GM12878 (cell line): ENCODE measurements around the gene HOGA1. TPM values are rescaled to one million over a fixed set of nuclear protein-coding genes. Genes with fewer than 3 reads are reported as not detected.

Experiments used
- ATAC-seq: fragments of 200-7000 bp; cut with Tn5 transposase; 3 replicates; pipeline ENCODE4 v1.9.1; 2020; ENCODE audit warnings: mild to moderate bottlenecking, moderate library complexity
- BruUV-seq: library from RNA; stranded (reverse); fragments of 400-500 nt; replicated peaks from 2 replicates; lab custom pipeline; 2021; lab: Mats Ljungman, UMichigan
- CTCF ChIA-PET: fragments of 300-600 bp; sonication (Branson Sonifier 250); formaldehyde crosslinking; extraction: SDS; loops from one replicate; lab custom pipeline; 2021; ENCODE audit warnings: inconsistent platforms; lab: Yijun Ruan, JAX
- POLR2A ChIA-PET: fragments of 350-600 bp; formaldehyde crosslinking; extraction: SDS; loops from one replicate; lab custom pipeline; 2021; ENCODE audit warnings: inconsistent platforms; lab: Charles Lee
- RAD21 ChIA-PET: fragments of 300-600 bp; sonication (Branson Sonifier 250); formaldehyde crosslinking; loops from one replicate; lab custom pipeline; 2023; ENCODE audit warnings: antibody characterized with exemption; ENCODE audit not compliant: unreplicated experiment; lab: Charles Lee
- SMC1A ChIA-PET: fragments of 300-600 bp; sonication (Branson Sonifier 250); formaldehyde crosslinking; loops from one replicate; lab custom pipeline; 2023; ENCODE audit not compliant: unreplicated experiment, uncharacterized antibody; lab: Charles Lee
- DNase-seq: peaks from one replicate; pipeline ENCODE4 v3.0.0-alpha.2; 2011; ENCODE audit warnings: low read depth, low spot score
- FAIRE-seq: peaks from 3 replicates; lab custom pipeline; 2011; peaks lifted over from hg19 to GRCh38; lab: Jason Lieb, UNC
- H2AFZ ChIP-seq: 2 replicates; pipeline ENCODE4 v1.6.0; 2011; ENCODE audit warnings: low read depth, low read length, control low read depth; ENCODE audit not compliant: control insufficient read depth
- H3K27ac ChIP-seq: 2 replicates; pipeline ENCODE4 v1.5.1; 2011; ENCODE audit warnings: control low read depth; ENCODE audit not compliant: control insufficient read depth, insufficient read depth
- H3K27me3 ChIP-seq, 2 experiments: replicated peaks in 1 of 2; 2 replicates each; pipeline versions ENCODE4 v1.6.0 to v1.6.1; 2011; ENCODE audit warnings: low read length in 1 of 2; ENCODE audit not compliant: control insufficient read depth in 2 of 2, insufficient read depth in 2 of 2
- H3K36me3 ChIP-seq, 2 experiments: 2 replicates each; pipeline ENCODE4 v1.5.1; 2011; ENCODE audit warnings: low read length in 1 of 2; ENCODE audit not compliant: control insufficient read depth in 2 of 2, insufficient read depth in 2 of 2
- H3K4me1 ChIP-seq: 2 replicates; pipeline ENCODE4 v1.6.1; 2011; ENCODE audit warnings: mild to moderate bottlenecking, low read length, moderate library complexity, mixed read lengths; ENCODE audit not compliant: control insufficient read depth, insufficient read depth
- H3K4me2 ChIP-seq: 2 replicates; pipeline ENCODE4 v1.6.0; 2011; ENCODE audit warnings: control low read depth; ENCODE audit not compliant: control insufficient read depth, insufficient read depth
- H3K4me3 ChIP-seq: fragments of 200-600 bp; sonication (generic); 2 replicates; pipeline ENCODE4 v1.5.1; 2016
- H3K79me2 ChIP-seq: 2 replicates; pipeline ENCODE4 v1.6.0; 2011; ENCODE audit warnings: low read length; ENCODE audit not compliant: control insufficient read depth, insufficient read depth
- H3K9ac ChIP-seq: 2 replicates; pipeline ENCODE4 v1.8.0; 2011; ENCODE audit warnings: low read length, control low read depth, mixed read lengths; ENCODE audit not compliant: control insufficient read depth, insufficient read depth
- H3K9me3 ChIP-seq: replicated peaks from 3 replicates; pipeline ENCODE4 v1.5.1; 2011; ENCODE audit warnings: mild to moderate bottlenecking, low read length; ENCODE audit not compliant: control insufficient read depth, insufficient read depth
- H4K20me1 ChIP-seq: 2 replicates; pipeline ENCODE4 v1.6.0; 2011; ENCODE audit not compliant: control insufficient read depth, insufficient read depth
- BHLHE40 ChIP-seq, 2 experiments: fragments of 450-650 bp in 1 of 2; IDR thresholded peaks; 2 replicates each; pipeline ENCODE4 v1.6.1; 2011 to 2017; ENCODE audit warnings: low read depth in 2 of 2, borderline replicate concordance in 1 of 2, improper control_type of control experiment in 1 of 2, low read length in 1 of 2, mild to moderate bottlenecking in 1 of 2
- PAX5 ChIP-seq: IDR thresholded peaks from 2 replicates; pipeline ENCODE4 v1.6.1; 2011; ENCODE audit warnings: low read depth, low read length, borderline replicate concordance
- REST ChIP-seq: IDR thresholded peaks from 2 replicates; pipeline ENCODE4 v1.6.1; 2012; ENCODE audit warnings: mild to moderate bottlenecking, low read depth, low read length
- SMAD5 ChIP-seq: IDR thresholded peaks from 2 replicates; pipeline ENCODE4 v1.6.1; 2016; ENCODE audit warnings: antibody characterized with exemption, low read depth
- ZBED1 ChIP-seq: IDR thresholded peaks from 2 replicates; pipeline ENCODE4 v1.6.1; 2016; ENCODE audit warnings: borderline replicate concordance
- ZNF24 ChIP-seq: fragments of 450-650 bp; IDR thresholded peaks from 2 replicates; pipeline ENCODE4 v1.6.1; 2017; ENCODE audit warnings: antibody characterized with exemption, mild to moderate bottlenecking
- ZNF274 ChIP-seq: IDR thresholded peaks from one replicate; pipeline ENCODE4 v1.8.0; 2011; ENCODE audit not compliant: insufficient read length, insufficient read depth
- WGBS: methylation state at CpG from one replicate; pipeline ENCODE4 v1.1.6; 2016; ENCODE audit warnings: low lambda C conversion rate; ENCODE audit not compliant: insufficient replicate concordance, insufficient coverage; ENCODE audit errors: missing lambda C conversion rate; 5-methylcytosine and 5-hydroxymethylcytosine counted together
- in situ Hi-C: fragments of 300-500 bp; cut with MboI; formaldehyde crosslinking; loops from 9 replicates; pipeline ENCODE4 v1.14.3; 2018; ENCODE audit warnings: mixed read lengths
- intact Hi-C: fragments of 100-400 bp; cut with micrococcal nuclease; formaldehyde crosslinking; loops from one replicate; pipeline ENCODE4 v1.14.2; 2022; ENCODE audit not compliant: unreplicated experiment
- polyA plus RNA-seq, 11 experiments: library from polyadenylated mRNA; depleted of rRNA in 4 of 11; unstranded in 6 of 11; stranded (reverse) in 5 of 11; fragments of >200 nt; fragmentation: Nextera tagmentation in 4 of 11; fragmentation: Illumina TruSeq in 1 of 11; extraction: Ambion mirVana in 4 of 11; extraction: Trizol in 1 of 11; gene quantifications; 1 replicate in 1 of 11; 2 replicates in 10 of 11; pipeline versions ENCODE4 v1.2.1 to v1.2.3, GENCODE V29; 2011 to 2016; ENCODE audit warnings: inconsistent platforms in 2 of 11, missing spikeins in 2 of 11, low read depth in 1 of 11
- total RNA-seq, 4 experiments: library from RNA; depleted of rRNA in 3 of 4; stranded (reverse); fragments of >200 nt in 3 of 4; fragmentation: Illumina TruSeq in 1 of 4; extraction: Trizol in 1 of 4; gene quantifications; 2 replicates each; pipeline versions ENCODE4 v1.2.1 to v1.2.3, GENCODE V29; 2013 to 2021

The HOGA1 gene
- total and polyA plus RNA-seq, 10 of the 15 experiments (the other 5 are each of a cell fraction or from before 2014, with no cell fraction given): 0.01 to 0.19 (median 0.06) TPM; not detected in 6

- TF ChIP-seq REST (no peak), ZNF24 (no peak), BHLHE40 (IDR thresholded peaks at IDR 0.05; ENCODE audit: borderline replicate concordance in 1 of 2, low read depth in 2 of 2, low read length in 1 of 2) (no peak), ZNF274 (no peak), SMAD5 (no peak)
These were observed 44.0 kb downstream of the HOGA1 start (continued) for GRCh38 chr10:97628228-97628627.

- Histone ChIP-seq H3K27ac (no peak overlapping the region), H3K79me2 (no peaks in the 10 kb centered on the region), H3K4me3 (no peak overlapping the region), H3K36me3 (no peaks in the 10 kb centered on the region), H3K9ac (no peak overlapping the region), H3K9me3 (no peaks in the 10 kb centered on the region), H3K4me1 (no peaks in the 10 kb centered on the region), H2AFZ (no peak overlapping the region), H4K20me1 (no peaks in the 10 kb centered on the region), H3K27me3 (no peaks in the 10 kb centered on the region), H3K4me2 (no peak overlapping the region)
- ATAC-seq (no peak), DNase-seq (no peak), FAIRE-seq (no peak)
- SMC1A ChIA-PET: no interaction called here
- POLR2A ChIA-PET: no interaction called here
- no TSS peak for BruUV-seq
- in situ Hi-C loops: no loop called here
- RAD21 ChIA-PET: no interaction called here
- WGBS: 67% methylated on average over 5 of the region's 5 CpGs
- CTCF ChIA-PET: interaction anchor here (0.9 kb wide), 1 partner anchor 9 kb away, joined by 3 read pairs; no protein-coding TSS in a partner anchor
- 0 out of 2 replicates have a peak, but pooled peaks have one; percentile 12 for TF ChIP-seq PAX5
- no peak for TF ChIP-seq ZBED1
- intact Hi-C loops: no loop called here
These were observed 45.1 kb downstream of the HOGA1 start for GRCh38 chr10:97629289-97629688.
